ENCODE results near the gene ZPLD1. TPM values are rescaled to one million over a fixed set of nuclear protein-coding genes. Genes with fewer than 3 reads are reported as not detected.

ZPLD1 gene
- total and polyA plus RNA-seq, 2 of the 4 experiments (the other 2 are of a cell fraction): under 0.01 to 0.03 TPM

GRCh38 chr3:102464261-102464660 is 29.4 kb downstream of the ZPLD1 start:
- H4K91ac ChIP-seq (ENCODE audit: insufficient read depth, low read depth, low read length): no peak overlapping the region
- H3K4me1 ChIP-seq (ENCODE audit: control insufficient read depth, insufficient read depth, low read length): no peaks in the 10 kb centered on the region
- WGBS, 2 experiments (ENCODE audit: extremely low coverage in 2 of 2, insufficient read length in 1 of 2): no CpG with 5 or more reads among the region's 2 CpGs
- H3K9me1 ChIP-seq (ENCODE audit: insufficient read depth, low read length): no peaks in the 10 kb centered on the region
- no peak overlapping the region for H4K5ac ChIP-seq (ENCODE audit: low read depth, low read length)
- H3K36me3 ChIP-seq (ENCODE audit: control insufficient read depth, insufficient read depth, low read length): no peaks in the 10 kb centered on the region
- no peak overlapping the region for H3K4me3 ChIP-seq (ENCODE audit: insufficient read depth, low read depth, low read length)
- TF ChIP-seq MAZ (IDR thresholded peaks at IDR 0.05; ENCODE audit: borderline replicate concordance, low read depth, low read length) (no peak), MAFK (IDR thresholded peaks at IDR 0.05; ENCODE audit: low read depth, low read length) (peak; percentile 52)
- dilution Hi-C loops (cut with HindIII; ENCODE audit: low sequenced_read_pairs, unreplicated experiment) (no loop called here), intact Hi-C loops (cut with micrococcal nuclease) (no loop called here), in situ Hi-C loops (cut with MboI; ENCODE audit: low sequenced_read_pairs) (no loop called here)
- ATAC-seq (ENCODE audit: low read depth): no peak
- no peak overlapping the region for H2BK120ac ChIP-seq (ENCODE audit: low read depth, low read length)
- H3K4me2 ChIP-seq (ENCODE audit: low read depth, low read length): no peak overlapping the region
- no peak overlapping the region for H3K9ac ChIP-seq (ENCODE audit: low read depth, low read length)
- POLR2A ChIA-PET (ENCODE audit: unreplicated experiment): no interaction called here
- H2AK9ac ChIP-seq (replicated peaks; ENCODE audit: low read depth, low read length, poor library complexity): no peak overlapping the region
- H2AFZ ChIP-seq (replicated peaks; ENCODE audit: low read length, poor library complexity): no peak overlapping the region
- no peak overlapping the region for H3K14ac ChIP-seq (replicated peaks; ENCODE audit: low read depth, low read length)
- H2BK15ac ChIP-seq (ENCODE audit: low read depth, low read length): no peak overlapping the region
- no peaks in the 10 kb centered on the region for H4K20me1 ChIP-seq (ENCODE audit: insufficient read depth, low read length)
- no peak overlapping the region for H3K4ac ChIP-seq (ENCODE audit: low read depth, low read length)
- no peak overlapping the region for H3K23ac ChIP-seq (ENCODE audit: low read depth, low read length)
- no peaks in the 10 kb centered on the region; the same call in 1 of the 2 replicates for H3K27me3 ChIP-seq (ENCODE audit: control insufficient read depth, insufficient read depth, low read length)
- H4K8ac ChIP-seq (ENCODE audit: low read depth in 2 of 2, low read length in 2 of 2): no peak overlapping the region
- H2BK5ac ChIP-seq (ENCODE audit: low read depth, low read length, poor library complexity, severe bottlenecking): no peak overlapping the region
- H3K9me3 ChIP-seq (ENCODE audit: control insufficient read depth, insufficient read depth, low read length): no peaks in the 10 kb centered on the region
- no peak overlapping the region for H3K27ac ChIP-seq (ENCODE audit: insufficient read depth, low read length)
- no peak overlapping the region for H3K56ac ChIP-seq (ENCODE audit: extremely low read depth, insufficient read depth, low read length)
- CTCF ChIA-PET: interaction anchor here (0.6 kb wide), 1 partner anchor 206 kb away, joined by 4 read pairs; no protein-coding TSS in a partner anchor
- no peak overlapping the region for H3K18ac ChIP-seq (ENCODE audit: low read depth, low read length)
- no peak overlapping the region for H2AK5ac ChIP-seq (ENCODE audit: low read depth, low read length)
- H3K79me1 ChIP-seq (ENCODE audit: low read depth in 1 of 2, low read length in 2 of 2): no peaks in the 10 kb centered on the region
- BruUV-seq (replicated peaks): no TSS peak
- no peak for DNase-seq
- H2BK20ac ChIP-seq (ENCODE audit: low read depth, low read length): no peak overlapping the region
